Activated CD8-positive, alpha-beta T cell treated with anti-CD3 and anti-CD28 coated beads, Interleukin-2, amount 10 ng/mL, durations not matched to agents 7 days and 5 days (primary cell): ENCODE measurements around the gene DNAJB11. TPM values are rescaled to one million over a fixed set of nuclear protein-coding genes. Genes with fewer than 3 reads are reported as not detected.

ENCODE experiments used
- ATAC-seq: fragments of 150-1000 bp; cut with Tn5 transposase; one replicate; pipeline ENCODE4 v1.10.0; 2021; ENCODE audit warnings: moderate library complexity
- CTCF ChIA-PET: fragments of 350-600 bp; sonication (Branson Sonifier 250); formaldehyde crosslinking; loops from one replicate; lab custom pipeline; 2021; ENCODE audit warnings: antibody characterized with exemption; lab: Charles Lee
- POLR2A ChIA-PET: fragments of 350-600 bp; sonication (Branson Sonifier 250); formaldehyde crosslinking; loops from one replicate; lab custom pipeline; 2021; ENCODE audit warnings: antibody characterized with exemption; lab: Charles Lee
- DNase-seq: peaks from one replicate; pipeline ENCODE4 v3.0.0-alpha.2; 2020
- H3K27ac Mint-ChIP-seq: one replicate; pipeline ENCODE4 v1.8.0; 2021; ENCODE audit warnings: mild to moderate bottlenecking, mixed read lengths
- H3K27me3 Mint-ChIP-seq: one replicate; pipeline ENCODE4 v1.8.0; 2021; ENCODE audit warnings: low read depth, mixed read lengths
- H3K36me3 Mint-ChIP-seq: one replicate; pipeline ENCODE4 v1.8.0; 2021; ENCODE audit warnings: low read depth, mixed read lengths
- H3K4me1 Mint-ChIP-seq: one replicate; pipeline ENCODE4 v1.8.0; 2021; ENCODE audit warnings: low read depth, mixed read lengths
- H3K4me3 Mint-ChIP-seq: one replicate; pipeline ENCODE4 v1.8.0; 2021; ENCODE audit warnings: mild to moderate bottlenecking, mixed read lengths
- H3K9me3 Mint-ChIP-seq: one replicate; pipeline ENCODE4 v1.8.0; 2022; ENCODE audit warnings: mixed read lengths; ENCODE audit not compliant: insufficient read depth
- total RNA-seq, 2 experiments: library from RNA; stranded (reverse); gene quantifications; one replicate each; pipeline ENCODE4 v1.2.3, GENCODE V29; 2021

Gene DNAJB11
- total RNA-seq, 2 experiments from 2014 or later = 55.9 to 56.5 TPM

GRCh38 chr3:186532598-186533072 lies 37.9 kb upstream of the DNAJB11 start:
- H3K36me3 Mint-ChIP-seq = peaks cover 4% of the 10 kb centered on the region
- H3K4me1 Mint-ChIP-seq = peaks cover 40% of the 10 kb centered on the region

GRCh38 chr3:186534113-186534669 lies 36.3 kb upstream of the DNAJB11 start:
- Mint-ChIP-seq H3K4me1 (peaks cover 35% of the 10 kb centered on the region), H3K36me3 (peaks cover 7% of the 10 kb centered on the region), H3K9me3 (no peaks in the 10 kb centered on the region), H3K4me3 (no peak overlapping the region), H3K27me3 (no peaks in the 10 kb centered on the region), H3K27ac (no peak overlapping the region)
- ChIA-PET CTCF (interaction anchor here (0.6 to 4.5 kb wide), 16 partner anchors 8 to 590 kb away, joined by 3 to 47 read pairs (median 4); partner anchors contain the start of genes CRYGS and DNAJB11), POLR2A (interaction anchor here (0.6 to 2.3 kb wide), 4 partner anchors 15 to 596 kb away, joined by 3 to 6 read pairs (median 4); partner anchors contain the start of gene TRA2B)
- peak; percentile 57 for DNase-seq
- ATAC-seq = peak; percentile 95

More at GRCh38 chr3:186532598-186533072, 37.9 kb upstream of the DNAJB11 start:
- H3K4me3 Mint-ChIP-seq = no peak overlapping the region
- no peak overlapping the region for H3K27ac Mint-ChIP-seq
- no peaks in the 10 kb centered on the region for H3K9me3 Mint-ChIP-seq
- no peaks in the 10 kb centered on the region for H3K27me3 Mint-ChIP-seq
- no peak for DNase-seq
- ChIA-PET POLR2A (no interaction called here), CTCF (interaction anchor here (0.7 to 4.0 kb wide), 6 partner anchors 12 to 589 kb away, joined by 3 to 20 read pairs (median 4); no protein-coding TSS in a partner anchor)
- no peak for ATAC-seq

DNA sequence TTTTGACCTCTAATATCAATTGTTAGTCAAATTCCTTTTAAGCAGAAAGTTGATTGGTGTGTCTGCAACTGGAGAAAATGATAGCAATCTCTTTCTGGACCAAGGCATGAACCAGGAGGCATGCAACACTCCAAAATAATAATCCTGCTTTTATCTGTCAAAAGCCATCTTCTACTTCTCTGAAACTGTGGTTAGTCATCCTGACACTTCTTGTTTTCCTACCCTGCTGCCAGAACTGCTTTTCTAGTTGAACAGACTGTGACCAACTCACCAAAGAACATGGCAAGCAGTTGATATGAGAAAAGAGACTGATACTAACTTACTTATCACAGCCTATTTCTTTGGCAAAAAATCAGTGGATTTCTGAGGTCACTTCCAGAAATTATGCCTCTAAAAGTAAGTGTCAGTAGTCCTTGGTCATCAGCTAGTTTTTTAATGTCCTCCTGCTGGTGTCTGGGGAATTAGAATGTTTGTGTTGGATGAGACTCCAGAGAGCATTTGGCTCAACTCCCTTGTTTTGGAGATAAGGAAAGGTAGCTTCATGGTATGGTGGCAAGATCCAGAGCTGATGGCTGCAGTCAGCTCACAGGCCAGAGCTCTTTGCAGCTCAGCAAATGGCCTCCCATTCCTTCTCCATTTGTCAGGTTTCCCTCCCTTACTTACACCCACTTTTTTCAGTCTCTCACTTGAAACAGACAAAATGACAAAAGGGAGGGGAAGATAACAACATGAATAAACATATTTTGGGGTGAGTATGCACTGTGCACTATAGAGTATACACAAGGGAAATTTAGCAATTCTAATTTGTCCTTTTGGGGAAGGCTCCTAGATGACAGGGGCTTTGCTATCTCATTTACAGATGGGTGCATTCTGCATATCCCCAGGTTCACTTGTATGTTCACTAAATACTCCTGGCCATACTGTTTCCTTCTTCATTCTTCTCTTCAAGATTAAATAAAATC lies 33.4 kb upstream of the DNAJB11 start:
- Mint-ChIP-seq H3K9me3 (no peaks in the 10 kb centered on the region), H3K4me1 (peaks cover 36% of the 10 kb centered on the region), H3K36me3 (peaks cover 2% of the 10 kb centered on the region), H3K4me3 (no peak overlapping the region), H3K27ac (no peak overlapping the region), H3K27me3 (no peaks in the 10 kb centered on the region)
- ChIA-PET CTCF (interaction anchor here (1.5 to 4.5 kb wide), 6 partner anchors 77 to 593 kb away, joined by 4 to 47 read pairs (median 8); no protein-coding TSS in a partner anchor), POLR2A (no interaction called here)
- no peak for DNase-seq
- no peak for ATAC-seq

- DNase-seq = no peak
- peaks cover 26% of the 10 kb centered on the region for H3K4me1 Mint-ChIP-seq
- no peak for ATAC-seq
- H3K27ac Mint-ChIP-seq = no peak overlapping the region
- H3K27me3 Mint-ChIP-seq = no peaks in the 10 kb centered on the region
- peaks cover 6% of the 10 kb centered on the region for H3K36me3 Mint-ChIP-seq
- no peak overlapping the region for H3K4me3 Mint-ChIP-seq
- H3K9me3 Mint-ChIP-seq = no peaks in the 10 kb centered on the region
- CTCF ChIA-PET = interaction anchor here (0.8 to 7.8 kb wide), 13 partner anchors 10 to 878 kb away, joined by 3 to 179 read pairs (median 44); partner anchors contain the start of gene AHSG
- POLR2A ChIA-PET = interaction anchor here (1.9 kb wide), 1 partner anchor 31 kb away, joined by 7 read pairs; the partner anchor contains the start of gene DNAJB11
These were observed 31.7 kb upstream of the DNAJB11 start for GRCh38 chr3:186538779-186539178.

DNA sequence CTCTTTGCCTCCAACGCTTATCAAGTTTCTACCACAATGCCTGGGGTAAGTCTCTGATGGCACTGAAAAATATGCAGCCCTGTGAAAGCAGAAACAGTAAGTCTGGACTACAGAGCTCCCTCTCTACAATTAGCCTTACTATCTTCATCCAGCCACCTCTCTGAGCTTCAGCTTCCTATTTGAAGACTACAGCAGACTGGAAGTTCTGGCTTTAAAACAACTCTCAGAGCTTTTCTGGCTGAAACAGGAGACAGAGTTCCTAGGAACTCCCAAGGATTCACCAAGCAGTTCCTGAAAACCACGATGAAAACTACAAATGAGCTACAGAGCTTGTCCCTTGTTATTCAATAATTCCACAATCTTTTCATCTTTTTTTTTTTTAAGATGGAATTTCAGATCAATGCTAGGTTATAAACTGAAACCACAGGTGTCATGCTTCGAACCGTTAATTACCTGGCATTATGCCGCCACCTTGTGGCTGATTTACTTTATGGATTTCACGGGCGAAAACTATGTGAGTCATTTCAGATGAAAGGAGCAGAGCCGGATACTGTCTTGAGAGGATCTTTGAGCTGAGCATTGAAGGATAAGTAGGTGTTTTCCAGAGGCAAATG lies 30.2 kb upstream of the DNAJB11 start:
- CTCF ChIA-PET = interaction anchor here (0.5 to 7.8 kb wide), 74 partner anchors 9 to 880 kb away, joined by 3 to 179 read pairs (median 4); partner anchors contain the start of genes AHSG, DNAJB11, TBCCD1 and TRA2B
- no peaks in the 10 kb centered on the region for H3K27me3 Mint-ChIP-seq
- H3K9me3 Mint-ChIP-seq = no peaks in the 10 kb centered on the region
- ATAC-seq (peak; percentile 91), DNase-seq (peak; percentile 88)
- H3K4me1 Mint-ChIP-seq = peaks cover 11% of the 10 kb centered on the region
- POLR2A ChIA-PET = interaction anchor here (0.6 to 1.1 kb wide), 4 partner anchors 27 to 999 kb away, joined by 3 to 4 read pairs (median 3); partner anchors contain the start of gene TBCCD1
- H3K4me3 Mint-ChIP-seq = no peak overlapping the region
- no peak overlapping the region for H3K27ac Mint-ChIP-seq
- peaks cover 9% of the 10 kb centered on the region for H3K36me3 Mint-ChIP-seq

- H3K36me3 Mint-ChIP-seq = peaks cover 9% of the 10 kb centered on the region
- no peak for DNase-seq
- ChIA-PET CTCF (interaction anchor here (0.5 to 7.8 kb wide), 62 partner anchors 9 to 880 kb away, joined by 3 to 179 read pairs (median 5); partner anchors contain the start of genes AHSG, DNAJB11, TBCCD1 and TRA2B), POLR2A (interaction anchor here (1.1 kb wide), 1 partner anchor 557 kb away, joined by 4 read pairs; no protein-coding TSS in a partner anchor)
- H3K9me3 Mint-ChIP-seq = no peaks in the 10 kb centered on the region
- ATAC-seq = no peak
- no peak overlapping the region for H3K27ac Mint-ChIP-seq
- no peak overlapping the region for H3K4me3 Mint-ChIP-seq
- H3K27me3 Mint-ChIP-seq = no peaks in the 10 kb centered on the region
- H3K4me1 Mint-ChIP-seq = peaks cover 11% of the 10 kb centered on the region
These were observed 29.7 kb upstream of the DNAJB11 start for GRCh38 chr3:186540835-186541226.

GRCh38 chr3:186544281-186544680 lies 26.2 kb upstream of the DNAJB11 start, which contains the start of gene CRYGS:
Gene CRYGS (minus strand): TSS chr3:186544380. CDS start chr3:186544326, 54 bp downstream.
- H3K4me3 Mint-ChIP-seq = no peak within 1 kb of the TSS
- no peak for DNase-seq
- ChIA-PET POLR2A (interaction anchor here (0.8 kb wide), 1 partner anchor 26 kb away, joined by 3 read pairs; the partner anchor contains the start of gene DNAJB11), CTCF (interaction anchor here (1.1 to 7.8 kb wide), 3 partner anchors 9 to 601 kb away, joined by 4 to 64 read pairs (median 5); no protein-coding TSS in a partner anchor)
- H3K27ac Mint-ChIP-seq = no peak within 1 kb of the TSS
- no peaks in the 10 kb centered on the region for H3K27me3 Mint-ChIP-seq
- H3K4me1 Mint-ChIP-seq = peaks cover 8% of the 10 kb centered on the region
- no peaks in the 10 kb centered on the region for H3K9me3 Mint-ChIP-seq
- no peak for ATAC-seq
- H3K36me3 Mint-ChIP-seq = peaks cover 16% of the 10 kb centered on the region

DNA sequence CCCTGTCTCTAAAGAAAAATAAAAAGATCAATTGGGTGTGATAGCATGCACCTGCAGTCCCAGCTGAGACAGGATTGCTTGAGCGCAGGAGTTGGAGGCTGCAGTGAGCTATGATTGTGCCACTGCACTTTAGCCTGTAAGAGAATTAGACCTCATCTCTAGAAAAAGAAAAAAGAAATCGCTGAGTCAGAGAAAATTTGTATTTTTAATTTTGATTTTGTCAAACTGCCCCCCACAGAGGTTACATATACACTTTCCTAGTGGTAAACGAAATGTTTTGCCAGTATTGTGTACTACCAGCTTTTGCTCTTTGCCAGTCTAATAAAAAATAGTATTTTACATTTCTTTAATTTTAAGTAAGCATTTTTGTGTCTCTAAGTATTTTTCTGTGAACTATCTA lies 21.0 kb upstream of the DNAJB11 start:
- H3K9me3 Mint-ChIP-seq = no peaks in the 10 kb centered on the region
- no peak for DNase-seq
- H3K27ac Mint-ChIP-seq = no peak overlapping the region
- ATAC-seq = no peak
- H3K36me3 Mint-ChIP-seq = peaks cover 22% of the 10 kb centered on the region
- no peaks in the 10 kb centered on the region for H3K4me1 Mint-ChIP-seq
- ChIA-PET CTCF (interaction anchor here (0.9 to 2.7 kb wide), 4 partner anchors 9 to 566 kb away, joined by 3 to 24 read pairs (median 4); no protein-coding TSS in a partner anchor), POLR2A (interaction anchor here (0.6 to 1.0 kb wide), 2 partner anchors 18 to 30 kb away, joined by 4 to 5 read pairs; no protein-coding TSS in a partner anchor)
- H3K4me3 Mint-ChIP-seq = no peak overlapping the region
- H3K27me3 Mint-ChIP-seq = no peaks in the 10 kb centered on the region

- ATAC-seq (no peak), DNase-seq (no peak)
- no peaks in the 10 kb centered on the region for H3K4me1 Mint-ChIP-seq
- H3K27me3 Mint-ChIP-seq = no peaks in the 10 kb centered on the region
- no peak overlapping the region for H3K27ac Mint-ChIP-seq
- CTCF ChIA-PET = interaction anchor here (0.6 to 1.8 kb wide), 3 partner anchors 11 to 614 kb away, joined by 3 to 11 read pairs (median 4); no protein-coding TSS in a partner anchor
- POLR2A ChIA-PET = no interaction called here
- H3K9me3 Mint-ChIP-seq = no peaks in the 10 kb centered on the region
- H3K4me3 Mint-ChIP-seq = no peak overlapping the region
- peaks cover 33% of the 10 kb centered on the region for H3K36me3 Mint-ChIP-seq
These were observed 19.1 kb upstream of the DNAJB11 start for GRCh38 chr3:186551387-186551786.

- H3K36me3 Mint-ChIP-seq = peaks cover 41% of the 10 kb centered on the region
- POLR2A ChIA-PET = no interaction called here
- no peaks in the 10 kb centered on the region for H3K4me1 Mint-ChIP-seq
- no peak overlapping the region for H3K4me3 Mint-ChIP-seq
- H3K27ac Mint-ChIP-seq = no peak overlapping the region
- ATAC-seq = no peak
- no peak for DNase-seq
- H3K27me3 Mint-ChIP-seq = no peaks in the 10 kb centered on the region
- CTCF ChIA-PET = interaction anchor here (1.0 to 1.8 kb wide), 2 partner anchors 12 to 609 kb away, joined by 4 to 11 read pairs; no protein-coding TSS in a partner anchor
- no peaks in the 10 kb centered on the region for H3K9me3 Mint-ChIP-seq
These were observed 18.0 kb upstream of the DNAJB11 start for GRCh38 chr3:186552408-186553031.
